GM23338 (cell line): ENCODE measurements around the gene RELN. TPM values are rescaled to one million over a fixed set of nuclear protein-coding genes. Genes with fewer than 3 reads are reported as not detected.

Experiments
- EZH2 ChIP-seq: fragments of 200-600 bp; sonication (generic); IDR thresholded peaks from one replicate; pipeline ENCODE4 v1.8.0; 2017; ENCODE audit warnings: antibody characterized with exemption, mild to moderate bottlenecking, low read depth; ENCODE audit not compliant: unreplicated experiment
- EZH2phosphoT487 ChIP-seq: fragments of 200-600 bp; sonication (generic); IDR thresholded peaks from one replicate; pipeline ENCODE4 v1.8.1; 2018; ENCODE audit warnings: antibody characterized with exemption; ENCODE audit not compliant: unreplicated experiment
- NANOG ChIP-seq: IDR thresholded peaks from 2 replicates; pipeline ENCODE4 v1.6.1; 2016; ENCODE audit warnings: antibody characterized with exemption, borderline replicate concordance
- STAT1 ChIP-seq: IDR thresholded peaks from one replicate; pipeline ENCODE4 v1.6.1; 2016; ENCODE audit warnings: antibody characterized with exemption; ENCODE audit not compliant: unreplicated experiment
- ZNF114 ChIP-seq: fragments of 250-450 bp; sonication (Bioruptor Pico); IDR thresholded peaks from 2 replicates; pipeline ENCODE4 v1.5.0; 2020; ENCODE audit warnings: mild to moderate bottlenecking, moderate library complexity
- ZNF331 ChIP-seq: fragments of 250-450 bp; sonication (Bioruptor Pico); IDR thresholded peaks from 2 replicates; pipeline ENCODE4 v1.5.0; 2020; ENCODE audit warnings: low read depth, mild to moderate bottlenecking, moderate library complexity
- polyA plus RNA-seq: library from polyadenylated mRNA; unstranded; fragments of >200 nt; fragmentation: Nextera tagmentation; extraction: Ambion mirVana; gene quantifications from 2 replicates; pipeline ENCODE4 v1.2.1, GENCODE V29; 2016
- total RNA-seq: library from RNA; depleted of rRNA; stranded (reverse); fragments of >200 nt; shearing (Covaris generic); gene quantifications from 2 replicates; pipeline ENCODE4 v1.2.3, GENCODE V29; 2014
- TF ChIP-seq, protein P1 (sequence below): fragments of 250-450 bp; sonication (Bioruptor Pico); IDR thresholded peaks from 2 replicates; pipeline ENCODE4 v1.5.0; 2020; ENCODE audit warnings: mild to moderate bottlenecking, moderate library complexity
- TF ChIP-seq, protein P2 (sequence below), 2 experiments: fragments of 200-600 bp in 1 of 2; sonication (generic) in 1 of 2; conservative IDR thresholded peaks; 2 replicates each; pipeline versions ENCODE4 v1.5.1 to v1.6.1; 2016 to 2017; ENCODE audit warnings: antibody characterized with exemption in 2 of 2, low read depth in 2 of 2, mild to moderate bottlenecking in 2 of 2, moderate library complexity in 1 of 2
- TF ChIP-seq, protein P3 (sequence below): IDR thresholded peaks from one replicate; pipeline ENCODE4 v1.6.1; 2018; ENCODE audit warnings: antibody characterized with exemption; ENCODE audit not compliant: unreplicated experiment

RELN gene
- total and polyA plus RNA-seq, 2 experiments from 2014 or later = 0.10 to 0.76 TPM

GRCh38 chr7:103936558-103936957 is 52.9 kb downstream of the RELN start (continued):
- TF ChIP-seq, protein P1, sequence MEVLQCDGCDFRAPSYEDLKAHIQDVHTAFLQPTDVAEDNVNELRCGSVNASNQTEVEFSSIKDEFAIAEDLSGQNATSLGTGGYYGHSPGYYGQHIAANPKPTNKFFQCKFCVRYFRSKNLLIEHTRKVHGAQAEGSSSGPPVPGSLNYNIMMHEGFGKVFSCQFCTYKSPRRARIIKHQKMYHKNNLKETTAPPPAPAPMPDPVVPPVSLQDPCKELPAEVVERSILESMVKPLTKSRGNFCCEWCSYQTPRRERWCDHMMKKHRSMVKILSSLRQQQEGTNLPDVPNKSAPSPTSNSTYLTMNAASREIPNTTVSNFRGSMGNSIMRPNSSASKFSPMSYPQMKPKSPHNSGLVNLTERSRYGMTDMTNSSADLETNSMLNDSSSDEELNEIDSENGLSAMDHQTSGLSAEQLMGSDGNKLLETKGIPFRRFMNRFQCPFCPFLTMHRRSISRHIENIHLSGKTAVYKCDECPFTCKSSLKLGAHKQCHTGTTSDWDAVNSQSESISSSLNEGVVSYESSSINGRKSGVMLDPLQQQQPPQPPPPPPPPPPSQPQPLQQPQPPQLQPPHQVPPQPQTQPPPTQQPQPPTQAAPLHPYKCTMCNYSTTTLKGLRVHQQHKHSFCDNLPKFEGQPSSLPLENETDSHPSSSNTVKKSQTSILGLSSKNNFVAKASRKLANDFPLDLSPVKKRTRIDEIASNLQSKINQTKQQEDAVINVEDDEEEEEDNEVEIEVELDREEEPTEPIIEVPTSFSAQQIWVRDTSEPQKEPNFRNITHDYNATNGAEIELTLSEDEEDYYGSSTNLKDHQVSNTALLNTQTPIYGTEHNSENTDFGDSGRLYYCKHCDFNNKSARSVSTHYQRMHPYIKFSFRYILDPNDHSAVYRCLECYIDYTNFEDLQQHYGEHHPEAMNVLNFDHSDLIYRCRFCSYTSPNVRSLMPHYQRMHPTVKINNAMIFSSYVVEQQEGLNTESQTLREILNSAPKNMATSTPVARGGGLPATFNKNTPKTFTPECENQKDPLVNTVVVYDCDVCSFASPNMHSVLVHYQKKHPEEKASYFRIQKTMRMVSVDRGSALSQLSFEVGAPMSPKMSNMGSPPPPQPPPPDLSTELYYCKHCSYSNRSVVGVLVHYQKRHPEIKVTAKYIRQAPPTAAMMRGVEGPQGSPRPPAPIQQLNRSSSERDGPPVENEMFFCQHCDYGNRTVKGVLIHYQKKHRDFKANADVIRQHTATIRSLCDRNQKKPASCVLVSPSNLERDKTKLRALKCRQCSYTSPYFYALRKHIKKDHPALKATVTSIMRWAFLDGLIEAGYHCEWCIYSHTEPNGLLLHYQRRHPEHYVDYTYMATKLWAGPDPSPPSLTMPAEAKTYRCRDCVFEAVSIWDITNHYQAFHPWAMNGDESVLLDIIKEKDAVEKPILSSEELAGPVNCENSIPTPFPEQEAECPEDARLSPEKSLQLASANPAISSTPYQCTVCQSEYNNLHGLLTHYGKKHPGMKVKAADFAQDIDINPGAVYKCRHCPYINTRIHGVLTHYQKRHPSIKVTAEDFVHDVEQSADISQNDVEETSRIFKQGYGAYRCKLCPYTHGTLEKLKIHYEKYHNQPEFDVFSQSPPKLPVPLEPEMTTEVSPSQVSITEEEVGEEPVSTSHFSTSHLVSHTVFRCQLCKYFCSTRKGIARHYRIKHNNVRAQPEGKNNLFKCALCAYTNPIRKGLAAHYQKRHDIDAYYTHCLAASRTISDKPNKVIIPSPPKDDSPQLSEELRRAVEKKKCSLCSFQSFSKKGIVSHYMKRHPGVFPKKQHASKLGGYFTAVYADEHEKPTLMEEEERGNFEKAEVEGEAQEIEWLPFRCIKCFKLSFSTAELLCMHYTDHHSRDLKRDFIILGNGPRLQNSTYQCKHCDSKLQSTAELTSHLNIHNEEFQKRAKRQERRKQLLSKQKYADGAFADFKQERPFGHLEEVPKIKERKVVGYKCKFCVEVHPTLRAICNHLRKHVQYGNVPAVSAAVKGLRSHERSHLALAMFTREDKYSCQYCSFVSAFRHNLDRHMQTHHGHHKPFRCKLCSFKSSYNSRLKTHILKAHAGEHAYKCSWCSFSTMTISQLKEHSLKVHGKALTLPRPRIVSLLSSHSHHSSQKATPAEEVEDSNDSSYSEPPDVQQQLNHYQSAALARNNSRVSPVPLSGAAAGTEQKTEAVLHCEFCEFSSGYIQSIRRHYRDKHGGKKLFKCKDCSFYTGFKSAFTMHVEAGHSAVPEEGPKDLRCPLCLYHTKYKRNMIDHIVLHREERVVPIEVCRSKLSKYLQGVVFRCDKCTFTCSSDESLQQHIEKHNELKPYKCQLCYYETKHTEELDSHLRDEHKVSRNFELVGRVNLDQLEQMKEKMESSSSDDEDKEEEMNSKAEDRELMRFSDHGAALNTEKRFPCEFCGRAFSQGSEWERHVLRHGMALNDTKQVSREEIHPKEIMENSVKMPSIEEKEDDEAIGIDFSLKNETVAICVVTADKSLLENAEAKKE (CRISPR knock-in tag) = no peak
- TF ChIP-seq, protein P2, sequence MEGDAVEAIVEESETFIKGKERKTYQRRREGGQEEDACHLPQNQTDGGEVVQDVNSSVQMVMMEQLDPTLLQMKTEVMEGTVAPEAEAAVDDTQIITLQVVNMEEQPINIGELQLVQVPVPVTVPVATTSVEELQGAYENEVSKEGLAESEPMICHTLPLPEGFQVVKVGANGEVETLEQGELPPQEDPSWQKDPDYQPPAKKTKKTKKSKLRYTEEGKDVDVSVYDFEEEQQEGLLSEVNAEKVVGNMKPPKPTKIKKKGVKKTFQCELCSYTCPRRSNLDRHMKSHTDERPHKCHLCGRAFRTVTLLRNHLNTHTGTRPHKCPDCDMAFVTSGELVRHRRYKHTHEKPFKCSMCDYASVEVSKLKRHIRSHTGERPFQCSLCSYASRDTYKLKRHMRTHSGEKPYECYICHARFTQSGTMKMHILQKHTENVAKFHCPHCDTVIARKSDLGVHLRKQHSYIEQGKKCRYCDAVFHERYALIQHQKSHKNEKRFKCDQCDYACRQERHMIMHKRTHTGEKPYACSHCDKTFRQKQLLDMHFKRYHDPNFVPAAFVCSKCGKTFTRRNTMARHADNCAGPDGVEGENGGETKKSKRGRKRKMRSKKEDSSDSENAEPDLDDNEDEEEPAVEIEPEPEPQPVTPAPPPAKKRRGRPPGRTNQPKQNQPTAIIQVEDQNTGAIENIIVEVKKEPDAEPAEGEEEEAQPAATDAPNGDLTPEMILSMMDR (conservative IDR thresholded peaks at IDR 0.05; ENCODE audit: low read depth in 2 of 2) = no peak
- TF ChIP-seq STAT1 = no peak
- no peak for TF ChIP-seq EZH2phosphoT487
- TF ChIP-seq, protein P3, sequence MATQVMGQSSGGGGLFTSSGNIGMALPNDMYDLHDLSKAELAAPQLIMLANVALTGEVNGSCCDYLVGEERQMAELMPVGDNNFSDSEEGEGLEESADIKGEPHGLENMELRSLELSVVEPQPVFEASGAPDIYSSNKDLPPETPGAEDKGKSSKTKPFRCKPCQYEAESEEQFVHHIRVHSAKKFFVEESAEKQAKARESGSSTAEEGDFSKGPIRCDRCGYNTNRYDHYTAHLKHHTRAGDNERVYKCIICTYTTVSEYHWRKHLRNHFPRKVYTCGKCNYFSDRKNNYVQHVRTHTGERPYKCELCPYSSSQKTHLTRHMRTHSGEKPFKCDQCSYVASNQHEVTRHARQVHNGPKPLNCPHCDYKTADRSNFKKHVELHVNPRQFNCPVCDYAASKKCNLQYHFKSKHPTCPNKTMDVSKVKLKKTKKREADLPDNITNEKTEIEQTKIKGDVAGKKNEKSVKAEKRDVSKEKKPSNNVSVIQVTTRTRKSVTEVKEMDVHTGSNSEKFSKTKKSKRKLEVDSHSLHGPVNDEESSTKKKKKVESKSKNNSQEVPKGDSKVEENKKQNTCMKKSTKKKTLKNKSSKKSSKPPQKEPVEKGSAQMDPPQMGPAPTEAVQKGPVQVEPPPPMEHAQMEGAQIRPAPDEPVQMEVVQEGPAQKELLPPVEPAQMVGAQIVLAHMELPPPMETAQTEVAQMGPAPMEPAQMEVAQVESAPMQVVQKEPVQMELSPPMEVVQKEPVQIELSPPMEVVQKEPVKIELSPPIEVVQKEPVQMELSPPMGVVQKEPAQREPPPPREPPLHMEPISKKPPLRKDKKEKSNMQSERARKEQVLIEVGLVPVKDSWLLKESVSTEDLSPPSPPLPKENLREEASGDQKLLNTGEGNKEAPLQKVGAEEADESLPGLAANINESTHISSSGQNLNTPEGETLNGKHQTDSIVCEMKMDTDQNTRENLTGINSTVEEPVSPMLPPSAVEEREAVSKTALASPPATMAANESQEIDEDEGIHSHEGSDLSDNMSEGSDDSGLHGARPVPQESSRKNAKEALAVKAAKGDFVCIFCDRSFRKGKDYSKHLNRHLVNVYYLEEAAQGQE = no peak
- TF ChIP-seq ZNF114 (CRISPR knock-in tag) = no peak
- no peak for TF ChIP-seq ZNF331
- TF ChIP-seq EZH2 = no peak
- TF ChIP-seq NANOG = no peak
